Stimulated activated CD4-positive, alpha-beta T cell treated with anti-CD3 and anti-CD28 coated beads, Interleukin-2, amount 100 ng/mL, for 24 hours (primary cell): Measurements from ENCODE around the gene TROAP.
"Not testable (repeated sequence)": the region's sequence is repeated elsewhere in the genome, so short reads cannot be mapped to it uniquely, and the experiment has no call there.

Experiments used
- DNase-seq, 2 donors: peaks; one replicate each; pipeline ENCODE4 v3.0.0-alpha.2; 2020

The TROAP gene

GRCh38 chr12:49322708-49323523 is at the start of gene TROAP:
Gene TROAP, plus strand, starts transcription at chr12:49323255. Its CDS starts 354 bp downstream, at chr12:49323609.
- peak; percentile 96 for DNase-seq

DNA sequence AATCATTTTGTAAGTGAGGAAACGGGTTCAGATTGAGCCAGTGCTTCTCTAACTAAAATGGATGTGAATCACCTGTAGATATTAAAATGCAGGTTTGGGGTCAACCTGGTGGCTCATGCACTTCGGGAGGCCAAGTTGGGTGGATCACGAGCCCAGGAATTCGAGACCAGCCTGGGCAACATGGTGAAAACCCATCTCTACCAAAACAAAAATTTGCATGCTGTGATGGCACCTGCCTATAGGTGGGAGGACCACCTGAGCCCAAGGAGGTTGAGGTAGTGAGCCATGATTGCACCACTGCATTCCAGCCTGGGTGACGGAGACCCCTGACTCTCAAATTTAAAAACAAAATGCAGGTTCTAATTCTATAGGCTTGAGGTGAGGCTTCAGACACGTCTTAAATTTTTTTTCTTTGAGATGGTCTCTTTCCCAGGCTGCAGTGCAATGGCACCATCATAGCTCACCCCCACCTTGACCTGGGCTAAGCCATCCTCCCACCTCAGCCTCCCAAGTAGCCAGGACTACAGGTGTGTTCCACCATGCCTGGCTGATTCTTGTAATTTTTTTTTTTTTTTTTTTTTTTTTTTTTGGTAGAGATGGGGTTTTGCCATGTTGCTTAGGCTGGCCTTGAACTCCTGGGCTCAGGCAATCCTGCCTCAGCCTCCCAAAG is 49.2 kb upstream of the TROAP start:
- DNase-seq, result no peak

- no peak for DNase-seq
Observed at GRCh38 chr12:49274396-49275069, 48.5 kb upstream of the TROAP start.

DNA sequence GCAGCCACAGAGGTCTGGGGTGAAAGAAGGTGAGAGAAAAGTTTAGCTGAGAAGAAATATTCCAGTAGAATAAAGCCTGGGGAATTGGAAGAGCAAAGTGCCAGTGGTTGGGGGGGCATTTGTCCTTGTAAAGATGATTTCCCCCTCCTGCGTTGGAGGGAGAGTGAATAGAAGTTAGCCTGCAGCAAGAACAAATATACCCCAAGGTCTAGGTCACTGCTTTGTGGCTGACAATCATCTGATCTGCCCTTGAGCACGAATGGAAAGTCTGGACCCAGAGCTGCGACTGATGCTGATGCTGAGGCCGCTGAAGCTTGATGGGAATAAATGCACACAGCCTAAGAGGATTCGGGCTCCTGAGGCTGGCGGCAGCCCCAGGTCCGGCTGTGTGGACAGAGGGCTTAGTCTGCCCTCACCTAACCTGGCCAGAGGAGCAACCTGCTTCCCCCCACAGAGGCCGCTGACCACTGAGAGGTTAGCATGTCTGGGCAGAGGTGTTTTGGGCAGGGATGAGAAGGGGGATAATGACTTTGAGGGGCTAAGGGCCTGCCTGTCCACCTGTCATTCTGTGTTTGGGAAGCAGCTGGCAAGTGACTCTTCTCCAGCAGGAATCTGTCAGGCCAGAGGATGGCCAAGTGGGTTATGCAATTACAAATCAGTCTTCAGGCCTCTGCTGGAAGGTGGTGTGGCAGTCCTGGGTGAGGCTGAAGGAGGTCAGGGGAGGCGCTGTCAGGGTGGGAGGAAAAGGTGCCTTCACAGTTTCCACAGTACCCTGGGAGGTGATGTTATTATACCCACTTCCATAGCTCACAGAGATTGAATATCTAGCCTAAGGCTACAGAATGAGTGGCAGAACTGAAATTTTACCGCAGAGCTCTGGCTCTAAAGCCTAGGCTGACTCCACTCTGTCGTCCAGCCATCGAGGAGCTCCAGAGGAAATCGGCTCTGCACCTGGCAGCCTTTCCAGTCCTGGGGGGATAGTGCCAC is 46.5 kb upstream of the TROAP start:
- DNase-seq, result no peak

DNA sequence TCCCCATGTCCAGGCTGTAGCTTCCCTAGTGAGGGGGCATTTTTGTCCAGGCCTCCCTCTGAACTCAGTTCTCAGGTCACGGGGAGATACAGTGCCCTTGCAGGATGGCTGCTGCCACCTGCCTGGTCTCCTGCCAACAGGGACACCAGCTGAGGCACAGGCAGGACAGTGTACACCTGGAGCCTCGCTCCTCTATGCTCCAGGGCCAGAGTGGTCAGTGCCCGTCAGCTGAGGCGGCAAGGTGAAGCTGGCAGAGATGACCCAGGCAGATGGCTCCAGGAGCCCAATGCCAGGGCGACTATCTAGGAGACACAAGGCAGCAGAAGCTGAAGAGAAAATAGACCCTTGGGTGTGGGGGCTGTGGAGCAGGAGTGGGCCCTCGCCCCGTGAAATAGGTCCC is 45.6 kb upstream of the TROAP start:
- DNase-seq, result no peak

GRCh38 chr12:49279706-49280159 is 43.3 kb upstream of the TROAP start:
- no peak for DNase-seq

GRCh38 chr12:49280545-49280944 is 42.5 kb upstream of the TROAP start:
- not testable (repeated sequence) for DNase-seq

GRCh38 chr12:49282302-49282701 is 40.8 kb upstream of the TROAP start:
- no peak for DNase-seq

- not testable (repeated sequence) for DNase-seq
Observed at GRCh38 chr12:49282740-49283375, 40.2 kb upstream of the TROAP start.

GRCh38 chr12:49283541-49284429 is 39.3 kb upstream of the TROAP start:
- DNase-seq, result no peak

DNA sequence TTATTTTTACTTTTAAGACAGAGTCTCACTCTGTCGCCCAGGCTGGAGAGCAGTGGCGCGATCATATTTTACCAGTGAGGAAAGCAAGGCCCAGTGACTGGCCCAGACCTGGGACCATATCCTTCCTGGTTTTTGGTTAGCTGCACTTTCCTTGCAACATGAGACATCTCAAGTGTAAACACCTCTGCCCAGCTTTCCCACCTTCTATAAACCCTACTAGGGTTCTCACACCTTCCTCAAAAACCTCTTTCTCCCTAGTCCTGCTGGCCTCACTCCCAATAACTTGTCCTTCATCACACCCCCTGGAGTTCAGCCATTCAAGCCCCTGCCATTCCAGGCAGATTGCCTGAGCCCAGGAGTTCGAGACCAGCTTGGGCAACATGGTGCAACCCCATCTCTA is 38.4 kb upstream of the TROAP start:
- no peak for DNase-seq

DNA sequence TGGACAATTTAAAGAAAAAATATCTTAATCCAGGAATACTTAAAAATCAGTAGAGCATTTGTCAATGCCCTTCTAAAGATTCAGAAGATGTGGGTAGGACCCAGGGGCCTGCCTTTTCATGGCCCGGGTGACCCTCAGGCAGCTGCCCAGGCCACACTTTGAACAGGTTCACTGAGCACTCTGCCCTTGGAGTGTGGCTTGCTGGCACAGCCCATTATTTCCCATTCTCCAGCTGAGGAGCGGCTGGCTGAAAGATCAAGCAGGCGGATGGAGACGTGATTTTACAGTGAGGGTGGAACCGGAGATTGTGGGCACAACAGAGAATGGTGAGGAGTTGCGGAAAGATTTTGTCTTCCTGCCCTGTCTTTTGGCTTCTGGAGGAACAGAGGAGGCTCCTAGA is 35.2 kb upstream of the TROAP start:
- no peak for DNase-seq

DNA sequence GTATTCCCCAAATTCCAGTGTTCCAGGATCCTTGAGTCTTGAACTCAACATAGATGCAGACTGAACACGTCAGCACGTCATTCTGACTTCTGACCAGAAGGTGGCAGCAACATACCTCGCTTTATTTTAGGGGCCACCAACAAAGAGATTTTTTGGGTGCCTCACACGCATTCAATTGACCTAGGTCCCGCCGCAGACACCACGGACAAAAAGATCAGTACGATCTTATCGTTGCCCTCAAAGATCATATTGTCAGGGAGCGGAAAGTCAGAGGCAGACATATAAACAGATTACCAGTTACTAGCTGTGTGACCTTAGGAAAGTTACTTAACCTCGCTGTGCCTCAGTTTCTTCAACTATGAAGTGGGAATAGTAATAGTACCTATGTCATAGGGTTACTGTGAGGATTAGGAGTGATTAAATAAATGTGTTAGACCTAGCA is 34.6 kb upstream of the TROAP start:
- peak; percentile 75 to 76 for DNase-seq

DNA sequence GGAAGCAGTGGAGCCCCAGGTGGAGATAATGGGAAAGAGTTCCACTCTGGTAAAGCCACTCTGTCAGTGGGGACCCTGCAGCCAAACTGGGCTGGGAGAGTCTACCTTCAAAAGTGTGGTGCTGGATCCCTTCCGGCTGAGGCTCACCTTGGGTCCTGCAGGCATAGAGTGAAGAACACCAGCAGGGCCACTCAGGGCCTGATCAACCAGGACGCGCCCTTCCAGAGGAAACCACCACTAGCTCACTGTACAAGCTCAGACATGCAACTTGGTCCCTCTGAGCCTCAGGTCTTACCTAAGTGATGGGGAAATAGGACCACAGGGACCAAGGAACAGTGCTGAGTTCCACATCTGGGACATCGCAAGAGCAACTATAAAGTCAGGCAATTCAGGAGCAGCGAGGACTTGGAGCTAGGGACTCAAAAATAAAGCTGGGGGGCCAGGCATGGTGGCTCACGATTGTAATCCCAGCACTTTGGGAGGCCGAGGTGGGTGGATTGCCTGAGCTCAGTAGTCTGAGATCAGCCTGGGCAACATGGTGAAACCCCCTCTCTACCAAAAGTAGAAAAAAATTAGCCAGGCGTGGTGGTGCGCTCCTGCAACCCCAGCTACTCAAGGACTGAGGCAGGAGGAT is 34.0 kb upstream of the TROAP start:
- no peak for DNase-seq

GRCh38 chr12:49292729-49293055 is 30.4 kb upstream of the TROAP start:
- DNase-seq, result no peak

- DNase-seq, result no peak
Observed at GRCh38 chr12:49293056-49293956, 29.7 kb upstream of the TROAP start.

- no peak for DNase-seq
Observed at GRCh38 chr12:49294086-49294803, 28.8 kb upstream of the TROAP start.

DNA sequence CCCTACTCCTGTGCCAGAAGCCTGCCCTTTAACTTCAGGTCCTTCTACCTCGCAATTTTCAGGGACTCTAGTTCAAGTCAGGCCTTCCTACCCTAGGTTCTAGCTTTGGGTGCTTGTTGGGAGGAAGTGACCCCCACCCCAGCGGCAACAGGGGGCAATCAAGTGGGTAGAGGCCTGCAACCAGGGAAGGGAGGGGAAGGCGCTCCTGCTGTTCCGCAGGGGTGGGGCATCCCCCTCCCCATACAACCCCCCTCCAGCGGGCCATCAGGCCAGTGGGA is 28.3 kb upstream of the TROAP start:
- DNase-seq, result no peak
